Lower leg skin (tissue), 4 donors: Measurements from ENCODE around the gene GRID2. TPM values are rescaled to one million over a fixed set of nuclear protein-coding genes. Genes with fewer than 3 reads are reported as not detected.

Experiments used
- DNase-seq, 2 donors: peaks; one replicate each; pipeline ENCODE4 v3.0.0-alpha.2; 2019; ENCODE audit warnings: low spot score in 2 of 2
- H3K4me3 ChIP-seq: fragments of 200-600 bp; sonication (generic); 2 replicates; pipeline ENCODE4 v1.5.1; 2017; ENCODE audit warnings: mild to moderate bottlenecking, low read depth; ENCODE audit not compliant: poor library complexity, severe bottlenecking
- POLR2A ChIP-seq, 2 donors: fragments of 450-650 bp; IDR thresholded peaks; one replicate each; pipeline ENCODE4 v1.6.1; 2016 to 2017; ENCODE audit warnings: antibody characterized with exemption in 2 of 2, mild to moderate bottlenecking in 1 of 2, moderate library complexity in 1 of 2
- WGBS, 2 donors: methylation state at CpG; one replicate each; pipeline ENCODE4 v1.1.5; 2018; 5-methylcytosine and 5-hydroxymethylcytosine counted together
- intact Hi-C: fragments of 100-400 bp; cut with DNase I; formaldehyde crosslinking; loops from one replicate; pipeline ENCODE4 v1.15.0; 2023; ENCODE audit warnings: low total_unique reads
- total RNA-seq, 4 donors: library from RNA; depleted of rRNA; stranded (reverse); fragments of >200 nt; gene quantifications; one replicate each; pipeline ENCODE4 v1.1.0, GENCODE V29; 2016
- TF ChIP-seq, protein P1 (sequence below), 3 donors: fragments of 450-650 bp; IDR thresholded peaks; one replicate each; pipeline ENCODE4 v1.5.1; 2016; ENCODE audit warnings: antibody characterized with exemption in 3 of 3, mild to moderate bottlenecking in 3 of 3, moderate library complexity in 2 of 3

The GRID2 gene
- total RNA-seq, 4 donors from 2014 or later = not detected

GRCh38 chr4:93414041-93414550 is 1110.3 kb downstream of the GRID2 start:
- TF ChIP-seq, protein P1, sequence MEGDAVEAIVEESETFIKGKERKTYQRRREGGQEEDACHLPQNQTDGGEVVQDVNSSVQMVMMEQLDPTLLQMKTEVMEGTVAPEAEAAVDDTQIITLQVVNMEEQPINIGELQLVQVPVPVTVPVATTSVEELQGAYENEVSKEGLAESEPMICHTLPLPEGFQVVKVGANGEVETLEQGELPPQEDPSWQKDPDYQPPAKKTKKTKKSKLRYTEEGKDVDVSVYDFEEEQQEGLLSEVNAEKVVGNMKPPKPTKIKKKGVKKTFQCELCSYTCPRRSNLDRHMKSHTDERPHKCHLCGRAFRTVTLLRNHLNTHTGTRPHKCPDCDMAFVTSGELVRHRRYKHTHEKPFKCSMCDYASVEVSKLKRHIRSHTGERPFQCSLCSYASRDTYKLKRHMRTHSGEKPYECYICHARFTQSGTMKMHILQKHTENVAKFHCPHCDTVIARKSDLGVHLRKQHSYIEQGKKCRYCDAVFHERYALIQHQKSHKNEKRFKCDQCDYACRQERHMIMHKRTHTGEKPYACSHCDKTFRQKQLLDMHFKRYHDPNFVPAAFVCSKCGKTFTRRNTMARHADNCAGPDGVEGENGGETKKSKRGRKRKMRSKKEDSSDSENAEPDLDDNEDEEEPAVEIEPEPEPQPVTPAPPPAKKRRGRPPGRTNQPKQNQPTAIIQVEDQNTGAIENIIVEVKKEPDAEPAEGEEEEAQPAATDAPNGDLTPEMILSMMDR (IDR thresholded peaks at IDR 0.05) = no peak
- no peak for TF ChIP-seq POLR2A (IDR thresholded peaks at IDR 0.05)
- intact Hi-C loops = no loop called here
- no peak for DNase-seq
- no peak overlapping the region for H3K4me3 ChIP-seq
- 73 to 94% methylated on average over 1 of the region's 1 CpG for WGBS, 2 donors

DNA sequence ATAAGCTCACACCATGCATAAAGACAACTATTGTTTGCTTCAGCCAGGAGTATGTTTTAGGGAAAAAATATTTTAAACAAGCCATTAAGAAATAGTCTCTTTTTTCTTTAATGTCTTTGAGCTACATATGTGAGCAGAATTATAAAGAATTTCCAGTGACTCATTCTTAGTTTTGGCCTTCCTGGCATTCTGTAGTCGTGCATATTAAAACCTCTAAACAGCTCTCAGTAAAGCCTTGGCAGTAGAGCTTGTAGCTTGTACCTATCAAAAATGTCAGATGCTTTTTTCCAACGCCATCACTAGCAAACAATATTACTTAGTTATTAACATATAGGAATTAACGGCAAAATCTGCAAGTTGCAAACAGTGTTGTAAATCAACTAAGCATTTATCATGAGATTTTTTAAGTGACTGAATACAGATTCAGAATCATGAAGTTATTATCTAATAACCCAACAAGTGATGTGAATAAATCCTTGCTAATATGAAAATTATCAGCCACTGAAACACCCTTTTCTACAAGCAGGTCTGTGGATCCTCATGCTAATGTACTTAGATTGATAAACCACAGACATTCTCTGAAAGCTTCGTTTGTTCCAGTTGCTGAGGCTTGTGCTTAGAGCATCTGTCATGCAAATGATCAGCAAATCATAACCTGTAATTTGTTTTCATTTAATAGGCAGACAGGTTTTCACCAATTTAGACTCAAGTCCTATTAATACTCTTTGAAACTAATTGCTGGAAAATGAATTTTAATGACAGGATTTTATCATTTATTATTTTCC is 1112.8 kb downstream of the GRID2 start:
- DNase-seq = no peak
- intact Hi-C loops = no loop called here
- 48 to 55% methylated on average over 4 of the region's 4 CpGs for WGBS, 2 donors
- H3K4me3 ChIP-seq = no peak overlapping the region
- TF ChIP-seq POLR2A (IDR thresholded peaks at IDR 0.05) = no peak
- TF ChIP-seq, protein P1 (IDR thresholded peaks at IDR 0.05) = no peak

- intact Hi-C loops = no loop called here
- no peak for DNase-seq
- TF ChIP-seq POLR2A (IDR thresholded peaks at IDR 0.05) = no peak
- TF ChIP-seq, protein P1 (IDR thresholded peaks at IDR 0.05) = no peak
- no peak overlapping the region for H3K4me3 ChIP-seq
Measured at GRCh38 chr4:93431371-93431770, 1127.6 kb downstream of the GRID2 start.

- intact Hi-C loops = no loop called here
- TF ChIP-seq, protein P1 (IDR thresholded peaks at IDR 0.05) = no peak
- TF ChIP-seq POLR2A (IDR thresholded peaks at IDR 0.05) = no peak
- no peak overlapping the region for H3K4me3 ChIP-seq
- DNase-seq = no peak
- 80 to 85% methylated on average over 3 of the region's 3 CpGs for WGBS, 2 donors
Measured at GRCh38 chr4:93433840-93434239, 1130.1 kb downstream of the GRID2 start.

GRCh38 chr4:93436000-93436626 is 1132.3 kb downstream of the GRID2 start:
- 80 to 87% methylated on average over 3 of the region's 3 CpGs for WGBS, 2 donors
- no peak for DNase-seq
- intact Hi-C loops = no loop called here

More at GRCh38 chr4:93436000-93436626, 1132.3 kb downstream of the GRID2 start:
- no peak overlapping the region for H3K4me3 ChIP-seq
- TF ChIP-seq POLR2A (IDR thresholded peaks at IDR 0.05) = no peak
- TF ChIP-seq, protein P1 (IDR thresholded peaks at IDR 0.05) = no peak
